Ovary (tissue), 10 donors: Measurements from ENCODE around the gene ABCC11. TPM values are rescaled to one million over a fixed set of nuclear protein-coding genes. Genes with fewer than 3 reads are reported as not detected.

ENCODE experiments used
- DNase-seq, 5 donors: peaks; one replicate each; pipeline ENCODE4 v3.0.0-alpha.2; 2019 to 2020
- H3K27ac ChIP-seq, 2 donors: fragments of 200-600 bp; one replicate each; pipeline versions ENCODE4 v1.5.1 to v1.8.0; 2019 to 2022
- H3K27me3 ChIP-seq: fragments of 200-600 bp; one replicate; pipeline ENCODE4 v1.8.0; 2022
- H3K36me3 ChIP-seq: fragments of 200-600 bp; sonication (generic); one replicate; pipeline ENCODE4 v1.5.1; 2019
- H3K4me1 ChIP-seq: one replicate; pipeline ENCODE4 v1.8.1; 2013; ENCODE audit warnings: mild to moderate bottlenecking, moderate library complexity; ENCODE audit not compliant: insufficient read depth
- H3K4me3 ChIP-seq: fragments of 200-600 bp; sonication (generic); one replicate; pipeline ENCODE4 v1.5.1; 2017
- H3K9me3 ChIP-seq, 2 donors: fragments of 200-600 bp in 1 of 2; sonication (generic) in 1 of 2; one replicate each; pipeline versions ENCODE4 v1.5.1 to v1.8.1; 2013 to 2019; ENCODE audit warnings: mild to moderate bottlenecking in 1 of 2, moderate library complexity in 1 of 2
- EP300 ChIP-seq: sonication (generic); formaldehyde crosslinking; IDR thresholded peaks from one replicate; pipeline ENCODE4 v1.6.1; 2017; ENCODE audit warnings: antibody characterized with exemption
- POLR2A ChIP-seq: fragments of 450-650 bp; IDR thresholded peaks from one replicate; pipeline ENCODE4 v1.6.1; 2017; ENCODE audit warnings: antibody characterized with exemption, mild to moderate bottlenecking, moderate library complexity
- WGBS, 3 donors: extraction: QIAGEN DNeasy Blood & Tissue Kit in 1 of 3; methylation state at CpG; one replicate each; pipeline versions ENCODE4 v1.1.5 to v1.1.7; 2013 to 2017; 5-methylcytosine and 5-hydroxymethylcytosine counted together
- intact Hi-C, 4 donors: fragments of 100-400 bp; cut with DNase I; formaldehyde crosslinking; loops; one replicate each; pipeline versions ENCODE4 v1.11.0 to v1.15.1; 2022 to 2023
- long read RNA-seq, 3 donors: library from polyadenylated mRNA in 2 of 3; unstranded in 2 of 3; transcript quantifications; one replicate each; pipeline ENCODE4 v2.0.0 and lab custom pipeline, GENCODE V29; 2021 to 2026
- polyA plus RNA-seq, 2 donors: library from polyadenylated mRNA; stranded (reverse); fragments of 200-250 nt in 1 of 2; fragments of 350-450 nt in 1 of 2; fragmentation: Illumina TruSeq in 1 of 2; extraction: RNeasy Lipid Tissue Mini Kit (QIAGEN cat#74804) in 1 of 2; gene quantifications; one replicate each; pipeline ENCODE4 v1.2.3, GENCODE V29; 2013 to 2014
- total RNA-seq, 7 donors: library from RNA; depleted of rRNA in 2 of 7; stranded (reverse); fragments of >200 nt in 2 of 7; fragmentation: NEBNext Ultra II Directional in 3 of 7; extraction: Animal tissue kit (Norgen Biotek cat#: 25700) in 3 of 7; gene quantifications; one replicate each; pipeline versions ENCODE4 v1.1.0 to v1.2.4, GENCODE V29; 2016 to 2023
- TF ChIP-seq, protein P1 (sequence below), 3 donors: fragments of 450-650 bp in 2 of 3; fragments of 200-600 bp in 1 of 3; IDR thresholded peaks; one replicate each; pipeline versions ENCODE4 v1.5.1 to v1.8.0; 2016 to 2022; ENCODE audit warnings: antibody characterized with exemption in 3 of 3, mild to moderate bottlenecking in 1 of 3
- donor health status: DM: no; HTN: no; CAD: no; lungs with moderate emphysema.
- donor health status: DM: no; HTN: no; CAD: no.
- donor health status: Bipolar disorder and iron deficiency.
- donor health status: DM: yes; HTN: yes; CAD: no.
- donor health status: DM: no; HTN: no; CAD: no.
- donor health status: DM: yes; HTN: yes; CAD: no.

ABCC11 gene
- 1 to 10 TPM in 1 of 7 donors, under 1 TPM in 3, not detected in 3; 0.11 to 5.2 (median 0.54) TPM for total RNA-seq
- polyA plus RNA-seq: under 1 TPM; 0.07 to 0.32 TPM
- long read RNA-seq, donor 1: 0 reads
- long read RNA-seq, donor 2, partial matches to known transcripts: 28 of 36 reads
- long read RNA-seq, donor 2, other reads (novel, unspliced or antisense): 8 of 36 reads
- long read RNA-seq, donor 3, partial matches to known transcripts: 1 of 5 reads
- long read RNA-seq, donor 3, other reads (novel, unspliced or antisense): 4 of 5 reads

DNA sequence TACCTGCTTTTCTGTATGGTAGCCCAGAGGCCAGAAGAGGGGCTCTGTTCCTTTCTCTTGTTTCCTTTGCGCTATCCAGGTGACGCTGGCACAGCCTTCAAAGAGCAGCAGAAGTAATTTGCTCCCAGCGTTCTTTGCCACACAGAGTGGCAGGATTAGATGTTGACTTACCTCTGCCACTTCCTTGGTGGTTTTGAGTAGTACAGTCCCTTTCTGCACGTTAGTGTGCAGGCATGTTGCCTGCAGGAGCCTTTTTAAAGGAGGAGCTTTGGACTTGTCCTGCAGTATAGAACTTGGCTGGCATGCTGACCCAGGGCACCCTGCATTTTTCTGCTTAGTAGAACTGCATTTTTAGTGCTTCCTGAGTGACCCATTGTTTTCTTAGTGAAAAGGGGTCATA lies at the start of gene ABCC11:
Gene ABCC11 (minus strand): TSS at position 229 of the 400 bp plus-strand sequence. CDS start 15,618 bp downstream, outside the sequence.
- Histone ChIP-seq H3K36me3 (no peaks in the 10 kb centered on the region), H3K9me3 (no peaks in the 10 kb centered on the region), H3K27ac (no peak within 1 kb of the TSS), H3K27me3 (no peaks in the 10 kb centered on the region), H3K4me1 (peaks cover 8% of the 10 kb centered on the region), H3K4me3 (no peak within 1 kb of the TSS)
- DNase-seq: no peak
- 46 to 59% (median 47%) methylated on average over 4 of the region's 4 CpGs for WGBS, 3 donors
- intact Hi-C loops: loop anchor here in 1 of 4 donors (10.0 kb wide), 1 partner anchor 367 kb away; the partner anchor contains the start of gene N4BP1
- TF ChIP-seq, protein P1, sequence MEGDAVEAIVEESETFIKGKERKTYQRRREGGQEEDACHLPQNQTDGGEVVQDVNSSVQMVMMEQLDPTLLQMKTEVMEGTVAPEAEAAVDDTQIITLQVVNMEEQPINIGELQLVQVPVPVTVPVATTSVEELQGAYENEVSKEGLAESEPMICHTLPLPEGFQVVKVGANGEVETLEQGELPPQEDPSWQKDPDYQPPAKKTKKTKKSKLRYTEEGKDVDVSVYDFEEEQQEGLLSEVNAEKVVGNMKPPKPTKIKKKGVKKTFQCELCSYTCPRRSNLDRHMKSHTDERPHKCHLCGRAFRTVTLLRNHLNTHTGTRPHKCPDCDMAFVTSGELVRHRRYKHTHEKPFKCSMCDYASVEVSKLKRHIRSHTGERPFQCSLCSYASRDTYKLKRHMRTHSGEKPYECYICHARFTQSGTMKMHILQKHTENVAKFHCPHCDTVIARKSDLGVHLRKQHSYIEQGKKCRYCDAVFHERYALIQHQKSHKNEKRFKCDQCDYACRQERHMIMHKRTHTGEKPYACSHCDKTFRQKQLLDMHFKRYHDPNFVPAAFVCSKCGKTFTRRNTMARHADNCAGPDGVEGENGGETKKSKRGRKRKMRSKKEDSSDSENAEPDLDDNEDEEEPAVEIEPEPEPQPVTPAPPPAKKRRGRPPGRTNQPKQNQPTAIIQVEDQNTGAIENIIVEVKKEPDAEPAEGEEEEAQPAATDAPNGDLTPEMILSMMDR (IDR thresholded peaks at IDR 0.05): no peak
- TF ChIP-seq EP300: no peak

- intact Hi-C loops: no loop called here
- Histone ChIP-seq H3K4me1 (no peaks in the 10 kb centered on the region), H3K9me3 (no peaks in the 10 kb centered on the region), H3K27ac (no peak overlapping the region), H3K36me3 (no peaks in the 10 kb centered on the region), H3K4me3 (no peak overlapping the region), H3K27me3 (no peaks in the 10 kb centered on the region)
- TF ChIP-seq POLR2A: no peak
- TF ChIP-seq, protein P1 (IDR thresholded peaks at IDR 0.05): no peak
- 45 to 53% (median 53%) methylated on average over 1 of the region's 1 CpG for WGBS, 3 donors
- no peak for DNase-seq
Measured at GRCh38 chr16:48295488-48296281, 48.3 kb upstream of the ABCC11 start.

GRCh38 chr16:48294724-48295123 lies 47.4 kb upstream of the ABCC11 start:
- no peak overlapping the region for H3K27ac ChIP-seq
- 92 to 96% (median 94%) methylated on average over 1 of the region's 1 CpG for WGBS, 3 donors
- no peaks in the 10 kb centered on the region for H3K36me3 ChIP-seq
- intact Hi-C loops: no loop called here
- H3K4me3 ChIP-seq: no peak overlapping the region
- H3K4me1 ChIP-seq: no peaks in the 10 kb centered on the region
- no peaks in the 10 kb centered on the region for H3K9me3 ChIP-seq
- no peak for TF ChIP-seq EP300
- TF ChIP-seq, protein P1 (IDR thresholded peaks at IDR 0.05): no peak
- no peak for TF ChIP-seq POLR2A
- no peaks in the 10 kb centered on the region for H3K27me3 ChIP-seq
- no peak for DNase-seq

GRCh38 chr16:48292452-48292851 lies 45.1 kb upstream of the ABCC11 start:
- intact Hi-C loops: no loop called here
- H3K36me3 ChIP-seq: no peaks in the 10 kb centered on the region
- WGBS, 3 donors: 38 to 73% (median 52%) methylated on average over 2 of the region's 2 CpGs

More at GRCh38 chr16:48292452-48292851, 45.1 kb upstream of the ABCC11 start:
- DNase-seq: no peak
- H3K27me3 ChIP-seq: no peaks in the 10 kb centered on the region
- TF ChIP-seq POLR2A (no peak), EP300 (no peak)
- TF ChIP-seq, protein P1 (IDR thresholded peaks at IDR 0.05): no peak
- no peaks in the 10 kb centered on the region for H3K4me1 ChIP-seq
- no peak overlapping the region for H3K27ac ChIP-seq
- no peaks in the 10 kb centered on the region for H3K9me3 ChIP-seq
- no peak overlapping the region for H3K4me3 ChIP-seq
